DMS 273 (cell line): Measurements from ENCODE around the gene TSHZ1.
"Not testable (repeated sequence)": the region's sequence is repeated elsewhere in the genome, so short reads cannot be mapped to it uniquely, and the experiment has no call there.

Source experiments
- DNase-seq: peaks from one replicate; lab custom pipeline; 2025; ENCODE audit not compliant: unreplicated experiment; lab: John Stamatoyannopoulos, UW

TSHZ1 gene

DNA sequence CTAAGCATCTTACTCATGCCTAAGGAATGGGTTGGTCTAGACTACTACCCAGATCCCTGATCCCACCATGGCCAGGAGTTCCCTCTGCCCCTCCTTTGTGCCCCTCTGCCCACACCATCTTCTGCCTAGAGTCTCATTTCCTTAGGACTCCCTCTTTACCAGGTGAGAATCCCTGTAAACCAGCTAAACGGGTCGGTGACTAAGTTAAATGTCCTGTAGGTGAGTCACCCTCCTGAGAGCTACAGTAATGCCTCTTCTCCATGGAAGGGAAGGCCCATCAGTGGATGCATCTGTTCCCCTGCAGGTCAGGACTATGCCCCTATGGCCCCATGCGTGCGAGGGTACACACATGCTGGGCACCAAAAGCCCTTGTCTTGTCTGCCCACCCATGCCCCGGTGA is 27.1 kb upstream of the TSHZ1 start:
- no peak for DNase-seq

DNA sequence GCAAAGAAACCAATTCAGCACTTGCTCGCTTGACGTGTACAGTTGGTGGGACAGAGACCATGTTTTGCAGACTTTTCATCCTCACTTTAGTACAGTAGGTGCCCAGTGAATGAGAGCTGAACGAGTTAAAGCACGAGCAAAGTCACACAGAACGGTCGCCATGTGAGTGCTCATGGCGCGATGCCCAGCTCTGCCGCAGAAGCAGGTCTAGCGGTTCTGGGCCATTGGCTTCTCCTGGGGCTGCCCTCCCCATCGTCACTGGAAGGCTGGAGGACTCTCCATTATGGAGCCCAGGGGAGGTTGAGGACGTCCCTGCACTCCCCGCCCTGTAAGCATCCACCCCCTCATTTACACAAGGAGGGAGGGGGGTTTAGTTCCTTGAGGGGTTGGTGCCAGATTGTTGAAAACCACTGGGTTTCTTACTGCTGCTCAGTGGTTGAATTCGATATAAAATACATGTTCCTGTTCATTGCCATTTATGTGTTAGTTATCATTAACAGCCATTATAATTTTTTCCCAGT is 26.6 kb upstream of the TSHZ1 start:
- peak; percentile 12 for DNase-seq

DNA sequence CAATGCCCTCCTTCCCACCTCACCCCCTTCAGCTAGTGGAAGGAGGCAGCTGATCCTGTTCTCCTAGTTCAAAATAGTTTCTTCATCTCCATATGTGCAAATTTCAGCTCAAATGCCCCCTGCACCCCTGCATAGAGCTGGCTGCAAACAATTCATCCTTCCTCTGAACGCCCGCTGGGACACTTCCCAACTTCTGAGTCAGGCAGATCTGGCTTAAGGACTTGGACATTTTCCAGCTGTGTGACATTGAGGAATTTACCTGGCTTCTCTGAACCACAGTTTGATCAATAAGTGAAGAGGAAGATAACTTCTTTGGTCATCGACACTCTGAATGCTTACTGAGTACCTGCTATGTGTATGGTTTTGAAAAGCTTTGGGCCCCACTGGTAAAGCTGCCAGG is 25.1 kb upstream of the TSHZ1 start:
- no peak for DNase-seq

DNA sequence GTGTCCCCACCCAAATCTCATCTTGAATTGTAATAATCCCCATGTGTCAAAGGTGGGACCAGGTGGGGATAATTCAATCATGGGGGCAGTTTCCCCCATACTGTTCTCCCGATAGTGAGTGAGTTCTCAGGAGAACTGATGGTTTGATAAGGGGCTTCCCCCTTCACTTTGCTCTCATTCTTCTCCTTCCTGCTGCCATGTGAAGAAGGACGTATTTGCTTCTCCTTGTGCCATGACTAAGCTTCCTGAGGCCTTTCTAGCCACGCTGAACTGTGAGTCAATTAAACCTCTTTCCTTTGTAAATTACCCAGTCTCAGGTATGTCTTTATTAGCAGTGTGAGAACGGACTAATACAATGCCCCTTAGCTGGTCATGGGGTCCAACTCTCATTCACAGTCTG is 22.9 kb upstream of the TSHZ1 start:
- not testable (repeated sequence) for DNase-seq

DNA sequence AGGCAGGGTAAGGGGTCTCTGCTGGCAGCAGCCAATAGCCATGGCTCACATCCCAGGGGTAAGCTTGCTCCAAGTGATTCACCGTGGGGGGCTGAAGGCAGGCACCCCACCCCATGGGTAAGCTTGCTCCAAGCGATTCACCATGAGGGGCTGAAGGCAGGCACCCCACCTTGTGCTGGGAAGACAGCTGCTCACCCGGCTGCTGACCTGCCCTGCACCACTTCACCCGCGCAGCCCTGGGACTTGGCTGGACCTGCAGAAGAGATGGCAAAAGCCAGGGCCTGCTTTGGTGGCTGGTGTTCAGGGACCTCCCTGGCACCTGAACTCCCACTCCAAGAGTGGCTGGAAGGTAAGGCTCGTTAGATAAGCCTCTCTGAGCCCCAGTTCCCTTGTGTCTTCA is 20.9 kb upstream of the TSHZ1 start:
- DNase-seq: no peak

DNA sequence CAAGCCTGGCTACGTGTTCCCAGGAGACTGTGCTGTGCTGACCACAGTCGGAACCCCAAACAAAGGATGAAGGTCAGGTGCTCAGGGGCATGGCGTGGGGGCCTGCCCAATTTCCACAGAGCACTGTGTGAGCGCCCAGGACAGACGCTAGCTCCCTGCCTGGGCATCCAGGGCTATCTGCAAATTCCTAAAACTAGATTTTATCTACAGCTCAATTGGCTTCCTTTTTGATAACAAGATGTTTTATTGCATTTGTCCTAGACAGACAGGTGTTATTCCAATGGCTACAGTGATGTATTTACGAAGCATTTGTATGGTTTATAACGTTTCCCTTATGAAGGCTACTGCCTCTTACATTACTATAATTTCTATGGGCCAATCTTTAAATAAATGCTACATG is 17.7 kb upstream of the TSHZ1 start:
- DNase-seq: no peak

DNA sequence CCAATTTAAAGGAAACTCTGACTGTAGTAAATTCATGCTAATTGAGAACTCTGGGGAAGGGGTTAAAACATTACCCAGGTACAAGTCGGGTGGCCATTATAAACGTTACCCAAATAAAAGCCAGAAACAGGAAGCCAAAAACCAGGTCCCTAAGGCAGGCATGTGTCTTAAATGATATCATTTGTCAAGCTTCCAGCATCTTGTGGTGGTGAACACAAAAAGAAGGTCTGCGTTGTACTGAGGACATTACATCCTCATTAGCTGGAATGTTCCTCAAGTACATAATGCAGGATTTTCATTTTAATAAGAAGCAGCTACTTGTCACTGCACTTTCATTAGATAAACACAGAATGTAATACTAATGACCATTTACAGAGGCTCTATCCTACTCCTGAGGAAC is 12.6 kb upstream of the TSHZ1 start:
- DNase-seq: no peak

DNA sequence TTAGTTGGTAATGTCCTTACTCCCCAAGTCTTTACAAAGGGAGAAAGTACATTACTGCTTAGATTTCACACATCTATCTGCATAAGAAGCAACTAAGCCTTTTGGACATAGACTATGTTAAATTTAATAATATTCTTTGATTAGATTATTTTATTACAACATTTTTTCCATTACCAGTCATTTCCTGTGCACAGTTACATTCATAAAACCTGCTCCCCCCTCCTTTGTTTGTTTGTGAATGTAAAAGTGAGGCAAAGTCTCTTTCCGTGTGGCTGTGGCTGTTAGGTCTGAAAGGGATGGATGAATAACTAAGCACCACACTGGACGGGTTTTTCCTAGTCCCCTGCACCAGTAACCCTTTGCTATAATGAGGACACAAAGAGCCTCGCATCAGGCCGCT is 11.3 kb upstream of the TSHZ1 start:
- no peak for DNase-seq

DNA sequence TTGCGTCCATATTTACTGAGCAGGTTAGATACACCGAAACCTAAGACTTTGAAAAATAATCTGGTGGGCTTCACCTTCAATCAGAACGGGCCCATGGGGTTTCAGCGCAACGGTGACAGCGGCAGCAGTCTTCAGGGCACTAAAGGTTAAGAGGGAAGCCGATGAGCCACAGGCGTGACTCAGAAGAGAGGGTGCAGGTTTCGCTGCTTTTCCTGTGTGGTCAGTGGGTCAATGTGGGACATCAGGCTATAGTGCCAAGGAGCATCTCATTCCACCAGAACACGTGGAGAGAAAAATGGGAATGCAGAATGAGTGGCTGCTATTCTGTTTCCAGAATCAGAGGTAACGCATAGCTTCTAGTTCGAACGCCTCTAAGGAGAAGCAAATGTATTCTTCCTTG is 10.5 kb upstream of the TSHZ1 start:
- DNase-seq: no peak

DNA sequence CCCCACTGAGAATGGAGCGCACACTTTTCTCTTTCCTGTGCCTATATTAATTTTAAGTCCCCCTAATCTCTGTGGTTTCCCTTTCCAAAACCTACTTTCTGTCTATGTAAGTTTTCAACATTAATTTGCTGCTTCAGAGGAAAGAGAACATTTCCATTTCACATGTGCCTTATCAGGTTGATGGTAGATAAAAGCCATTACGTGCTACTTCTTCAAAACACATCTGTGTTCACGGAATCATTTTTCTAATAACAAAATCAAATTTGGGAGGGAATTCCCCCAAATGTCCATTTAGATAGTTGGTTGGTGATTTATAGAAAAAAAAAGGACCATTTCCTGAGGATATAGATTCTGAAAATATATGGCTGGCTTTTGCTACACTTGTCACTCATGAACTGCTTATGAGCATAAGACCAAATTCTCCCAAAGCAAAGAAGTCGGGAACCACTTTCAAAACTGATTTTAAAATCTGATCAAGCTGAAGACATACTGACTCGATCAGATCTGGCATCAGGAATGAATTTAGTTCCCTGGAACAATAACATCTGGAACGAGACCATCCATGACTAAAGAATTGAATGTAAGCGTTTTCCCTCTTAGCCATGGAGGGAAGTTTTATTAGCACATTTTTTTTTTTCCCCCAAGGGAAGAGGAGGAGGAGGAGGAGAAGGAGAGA is 9.9 kb upstream of the TSHZ1 start:
- DNase-seq: no peak

DNA sequence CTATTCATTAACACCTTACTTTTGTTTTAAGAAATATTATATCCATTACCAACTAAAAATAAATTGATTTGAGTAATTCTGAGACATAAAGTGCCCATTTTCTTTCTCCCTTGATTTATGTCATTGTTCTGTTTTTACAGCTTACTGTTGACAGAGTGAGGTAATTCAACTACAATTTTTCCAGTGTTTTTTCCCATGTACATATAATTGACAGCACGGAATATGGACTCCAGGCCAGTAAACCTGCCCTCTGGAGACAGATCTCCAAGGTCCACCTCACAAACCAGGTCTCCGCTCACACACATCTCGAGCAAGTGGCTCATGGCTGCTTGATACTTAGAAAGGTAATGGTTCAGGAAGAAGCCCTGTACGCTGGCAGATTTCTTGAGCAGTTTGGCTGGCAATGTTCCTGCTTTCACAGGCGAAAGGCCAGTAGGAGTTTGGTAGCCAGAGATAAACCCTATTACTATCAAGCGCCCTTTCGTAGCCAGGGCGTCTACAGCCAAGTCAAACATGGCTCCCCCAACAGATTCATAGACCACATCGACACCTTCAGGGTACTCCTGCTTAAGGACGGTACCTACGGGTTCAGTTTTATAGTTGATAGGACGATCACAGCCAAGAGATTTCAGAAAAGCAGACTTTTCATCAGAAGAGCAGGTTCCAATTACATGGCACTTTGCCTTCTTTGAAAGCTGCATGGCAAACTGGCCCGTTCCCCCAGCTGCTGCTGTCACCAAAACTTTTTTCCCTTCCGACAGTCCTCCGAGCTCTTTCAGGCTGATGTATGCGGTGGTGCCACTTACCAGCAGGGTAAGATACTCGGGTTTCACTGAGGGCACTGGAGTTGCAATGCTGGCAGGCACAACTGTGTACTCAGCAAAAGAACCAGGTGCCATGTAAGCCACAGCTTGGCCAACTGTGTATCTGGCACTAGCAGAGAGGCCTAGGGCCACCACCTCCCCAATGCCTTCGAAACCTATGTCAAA is 9.0 kb upstream of the TSHZ1 start:
- peak; percentile 32 for DNase-seq

DNA sequence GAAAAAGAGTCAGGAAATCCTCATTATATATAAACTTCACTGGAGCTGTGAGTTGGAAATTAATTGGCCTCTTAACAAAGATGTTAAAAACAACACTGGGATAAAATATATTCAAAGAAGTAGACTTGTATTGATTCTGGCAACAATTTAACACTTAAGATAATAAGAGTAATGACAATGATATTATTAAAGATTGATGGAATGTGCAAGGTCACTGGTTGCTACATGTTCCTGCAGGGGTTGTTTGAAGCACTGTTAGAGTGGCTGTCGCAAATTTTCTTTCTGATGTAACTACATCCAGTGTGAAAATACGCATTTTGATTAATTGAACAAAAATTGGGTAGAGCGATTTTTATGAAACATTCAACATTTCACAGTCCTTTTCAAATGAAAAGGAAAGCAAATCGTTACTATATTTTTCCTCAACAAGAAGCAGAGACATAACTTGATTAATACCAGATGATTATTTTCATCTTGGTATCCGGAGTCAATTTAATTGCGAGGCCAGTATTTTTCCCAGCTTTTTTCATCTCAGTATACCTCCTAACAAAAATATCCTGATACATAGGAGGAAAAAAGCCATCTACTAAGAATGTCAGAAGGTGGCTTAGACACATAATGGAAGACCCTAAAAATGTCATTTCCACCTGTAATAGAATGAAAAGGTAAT is 7.8 kb upstream of the TSHZ1 start:
- no peak for DNase-seq

DNA sequence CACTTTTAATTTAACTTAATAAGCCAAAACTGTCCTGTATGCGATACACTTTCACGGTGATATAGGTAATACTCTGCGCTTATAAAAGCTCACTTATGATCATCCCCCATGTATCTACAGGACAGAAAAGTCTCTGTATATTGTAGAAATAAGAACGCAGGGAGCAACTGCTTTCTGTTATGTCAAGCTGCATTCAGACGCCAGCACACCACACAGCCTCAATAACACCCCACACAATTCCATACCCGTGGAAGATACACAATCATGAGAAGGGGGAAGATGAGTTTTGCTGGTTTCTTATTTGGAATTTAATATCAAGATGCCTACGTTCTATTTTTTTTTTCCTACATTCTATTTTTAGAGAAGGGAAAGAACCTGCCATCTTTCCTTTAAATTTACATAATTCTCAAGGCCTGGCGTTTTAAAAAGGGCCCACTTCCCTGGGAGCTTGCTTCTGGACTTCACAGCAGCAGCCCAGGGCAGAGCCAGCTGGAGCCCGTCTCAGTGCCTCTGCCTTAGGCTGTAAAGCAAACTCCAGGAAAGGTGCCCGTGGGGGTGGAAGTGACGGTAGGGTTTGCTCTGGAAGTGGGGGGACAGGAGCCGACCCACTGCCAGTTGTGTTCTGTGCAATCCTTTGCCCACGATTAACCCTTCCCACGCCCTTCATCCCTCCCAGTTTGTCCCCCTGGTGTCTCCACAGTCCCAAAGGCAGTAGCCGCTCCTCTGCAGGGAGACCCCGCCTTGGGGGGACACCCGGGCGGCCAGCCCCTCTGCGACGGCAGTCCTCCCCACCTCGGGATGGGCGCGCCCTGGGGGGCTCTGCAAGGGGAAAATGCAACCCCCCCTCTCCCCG is 7.0 kb upstream of the TSHZ1 start:
- DNase-seq: no peak

DNA sequence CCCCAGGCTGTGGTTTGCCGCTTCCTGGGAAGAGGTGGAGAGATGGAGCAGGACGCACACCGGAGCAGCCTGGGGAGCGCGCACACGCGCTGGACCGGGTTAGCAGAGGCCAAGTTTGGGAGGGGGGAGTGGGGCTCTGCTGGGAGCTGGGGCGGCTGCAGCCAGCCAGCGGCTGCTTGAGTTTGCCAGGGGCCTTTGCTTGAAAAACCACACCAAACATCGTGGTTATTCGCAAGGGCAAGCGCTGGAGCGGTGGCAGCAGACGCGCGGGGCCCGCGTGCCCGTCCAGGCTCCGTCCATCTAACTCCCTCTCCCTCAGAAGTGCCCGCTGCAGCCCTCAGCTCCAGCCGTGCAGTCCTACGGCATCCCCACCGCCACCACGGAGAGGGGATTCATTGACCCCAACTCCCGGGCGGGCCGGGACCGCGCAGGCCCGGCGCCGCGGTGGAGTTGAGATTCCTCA is 6.3 kb upstream of the TSHZ1 start:
- DNase-seq: no peak

DNA sequence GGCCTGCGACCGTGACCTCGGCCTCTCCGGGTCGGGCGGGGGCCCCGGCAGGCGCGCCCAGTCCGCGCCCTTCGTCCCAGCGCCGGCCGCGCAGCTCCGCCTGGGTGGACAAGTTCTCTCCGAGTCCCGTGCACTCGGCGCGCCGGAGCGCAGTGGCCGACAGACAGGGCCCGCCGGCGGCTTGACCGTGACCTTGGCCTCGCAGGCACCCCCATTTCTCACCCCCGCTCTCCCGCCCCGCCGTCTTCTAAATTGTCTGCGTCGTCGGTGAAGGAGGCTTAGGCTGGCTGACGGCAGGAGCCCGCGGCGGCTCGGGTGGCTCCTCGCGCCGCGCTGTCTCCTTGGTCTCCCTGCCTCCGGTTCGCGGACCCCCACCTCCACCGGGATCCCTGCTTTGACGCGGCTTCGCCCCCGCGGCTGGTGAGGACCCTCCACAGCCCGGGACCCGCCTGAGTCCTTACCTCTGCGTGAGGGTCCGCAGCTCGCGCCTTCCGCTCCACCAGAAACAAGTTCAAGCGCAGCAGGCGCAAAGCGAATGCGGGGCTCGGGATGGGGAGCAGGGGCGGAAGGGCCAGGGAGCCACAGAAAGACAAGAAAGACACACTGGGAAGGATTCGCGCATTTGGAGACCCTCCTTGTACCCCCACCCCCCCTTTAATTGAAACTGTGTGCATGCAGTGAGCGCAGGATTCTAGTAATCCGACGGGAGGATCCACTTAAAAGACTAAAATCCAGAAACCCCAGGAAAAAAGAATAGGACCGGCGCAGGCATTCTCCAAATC is 5.7 kb upstream of the TSHZ1 start:
- no peak for DNase-seq

DNA sequence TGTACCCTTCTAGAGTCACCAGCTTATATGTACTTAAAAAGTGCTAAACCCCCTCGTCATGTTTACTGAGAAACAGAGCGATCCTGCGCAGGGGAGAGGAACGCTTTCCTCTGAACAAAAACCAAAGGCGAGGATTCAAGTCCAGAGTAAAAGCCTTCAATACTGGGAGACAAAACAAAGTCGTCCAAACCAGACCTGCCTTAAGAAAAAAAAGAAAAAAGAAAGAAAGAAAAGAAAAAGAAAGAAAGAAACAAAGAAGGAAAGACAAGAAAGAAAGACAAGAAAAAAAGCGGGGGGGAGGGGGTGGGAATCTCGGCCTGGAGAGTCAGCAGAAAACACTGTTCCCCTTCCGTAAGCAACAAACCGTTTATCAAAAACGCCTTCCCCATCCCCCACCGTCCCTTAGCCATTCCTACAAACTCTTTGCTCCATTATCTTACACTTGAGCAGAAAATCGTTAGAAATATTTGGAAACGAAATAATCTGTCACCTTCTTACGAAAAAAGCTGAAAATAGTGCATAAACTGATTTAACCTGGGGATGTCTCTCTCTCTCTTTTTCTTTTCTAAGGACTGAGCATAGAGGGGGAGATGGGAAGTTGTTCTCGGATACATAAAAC is 5.0 kb upstream of the TSHZ1 start:
- no peak for DNase-seq

DNA sequence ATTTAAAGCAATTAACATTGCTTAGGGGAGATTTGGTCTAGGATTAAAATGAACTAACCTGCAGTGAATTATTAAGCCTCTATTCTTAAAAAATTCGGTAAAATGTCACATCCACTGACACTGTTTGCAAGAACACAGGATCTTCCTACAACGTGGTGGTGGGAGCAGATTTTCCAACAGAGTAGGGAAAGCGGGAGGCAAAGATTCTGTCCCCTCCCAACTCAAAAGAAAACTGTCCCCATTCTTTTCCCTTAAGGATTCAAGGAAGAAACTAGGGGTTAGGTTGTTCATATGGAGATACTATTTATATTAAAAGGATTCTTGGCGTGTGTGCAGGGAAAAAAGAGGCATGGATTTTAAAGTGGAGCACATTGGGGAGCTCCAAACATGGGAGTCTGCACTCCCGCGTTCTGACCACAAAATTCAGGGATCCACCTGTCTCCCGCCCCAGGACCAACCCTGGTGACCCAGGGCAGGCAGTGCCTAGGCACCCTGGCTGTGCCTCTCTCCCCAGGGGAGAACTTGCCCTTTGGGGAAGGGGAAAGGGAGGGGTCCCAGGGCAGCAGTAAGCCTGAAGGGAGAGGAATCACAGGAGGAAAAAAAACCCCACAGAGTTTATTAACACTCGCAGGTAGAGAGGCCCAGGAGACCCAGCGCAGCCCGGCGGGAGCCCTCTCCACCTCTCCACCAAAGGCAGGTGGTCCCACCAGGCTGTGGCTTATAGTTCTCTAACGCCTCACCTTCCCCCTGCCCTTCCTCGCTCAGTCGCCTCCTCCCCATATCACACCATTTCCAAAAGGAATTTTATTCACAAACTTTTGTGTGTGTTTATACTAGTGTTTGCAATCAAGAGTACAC is 3.9 kb upstream of the TSHZ1 start:
- no peak for DNase-seq
